Esophagus (tissue), 2 donors: ENCODE results near the gene DPH1. TPM values are rescaled to one million over a fixed set of nuclear protein-coding genes. Genes with fewer than 3 reads are reported as not detected.

Source experiments
- H3K27ac ChIP-seq, 2 donors: one replicate each; pipeline ENCODE4 v1.5.1; 2013; ENCODE audit warnings: low read depth in 2 of 2, mild to moderate bottlenecking in 2 of 2, inconsistent platforms in 1 of 2, low read length in 1 of 2, moderate library complexity in 1 of 2
- H3K27me3 ChIP-seq, 2 donors: one replicate each; pipeline ENCODE4 v1.6.1; 2013; ENCODE audit warnings: low read length in 2 of 2, control low read depth in 1 of 2, mild to moderate bottlenecking in 1 of 2; ENCODE audit not compliant: insufficient read depth in 2 of 2, control insufficient read depth in 1 of 2
- H3K36me3 ChIP-seq, 2 donors: one replicate each; pipeline ENCODE4 v1.6.1; 2013; ENCODE audit warnings: low read length in 1 of 2; ENCODE audit not compliant: control insufficient read depth in 2 of 2, insufficient read depth in 2 of 2
- H3K4me1 ChIP-seq, 2 donors: one replicate each; pipeline ENCODE4 v1.6.1; 2013; ENCODE audit warnings: low read length in 1 of 2; ENCODE audit not compliant: control insufficient read depth in 2 of 2, insufficient read depth in 2 of 2
- H3K4me3 ChIP-seq, 2 donors: one replicate each; pipeline ENCODE4 v1.5.1; 2013; ENCODE audit warnings: low read length in 2 of 2, mild to moderate bottlenecking in 2 of 2, low read depth in 1 of 2, moderate library complexity in 1 of 2
- H3K9me3 ChIP-seq, 2 donors: one replicate each; pipeline ENCODE4 v1.6.1; 2013; ENCODE audit warnings: mild to moderate bottlenecking in 2 of 2, low read depth in 1 of 2, low read length in 1 of 2, moderate library complexity in 1 of 2; ENCODE audit not compliant: control insufficient read depth in 2 of 2, insufficient read depth in 1 of 2
- WGBS, 2 donors: extraction: QIAGEN DNeasy Blood & Tissue Kit; methylation state at CpG; one replicate each; pipeline ENCODE4 v1.1.7; 2013; 5-methylcytosine and 5-hydroxymethylcytosine counted together
- polyA plus RNA-seq, 2 donors: library from polyadenylated mRNA; stranded (reverse); fragments of 200-250 nt; gene quantifications; one replicate each; pipeline ENCODE4 v1.2.3, GENCODE V29; 2013
- donor health status: healthy with polysubstance abuse.
- donor health status: Bipolar disorder and iron deficiency.

DPH1 gene
- polyA plus RNA-seq, 2 donors, result 18.8 to 21.0 TPM

- H3K4me3 ChIP-seq, result peak overlapping the region; percentile 28 to 53
Observed at GRCh38 chr17:2058586-2059546, 28.9 kb downstream of the DPH1 start.

DNA sequence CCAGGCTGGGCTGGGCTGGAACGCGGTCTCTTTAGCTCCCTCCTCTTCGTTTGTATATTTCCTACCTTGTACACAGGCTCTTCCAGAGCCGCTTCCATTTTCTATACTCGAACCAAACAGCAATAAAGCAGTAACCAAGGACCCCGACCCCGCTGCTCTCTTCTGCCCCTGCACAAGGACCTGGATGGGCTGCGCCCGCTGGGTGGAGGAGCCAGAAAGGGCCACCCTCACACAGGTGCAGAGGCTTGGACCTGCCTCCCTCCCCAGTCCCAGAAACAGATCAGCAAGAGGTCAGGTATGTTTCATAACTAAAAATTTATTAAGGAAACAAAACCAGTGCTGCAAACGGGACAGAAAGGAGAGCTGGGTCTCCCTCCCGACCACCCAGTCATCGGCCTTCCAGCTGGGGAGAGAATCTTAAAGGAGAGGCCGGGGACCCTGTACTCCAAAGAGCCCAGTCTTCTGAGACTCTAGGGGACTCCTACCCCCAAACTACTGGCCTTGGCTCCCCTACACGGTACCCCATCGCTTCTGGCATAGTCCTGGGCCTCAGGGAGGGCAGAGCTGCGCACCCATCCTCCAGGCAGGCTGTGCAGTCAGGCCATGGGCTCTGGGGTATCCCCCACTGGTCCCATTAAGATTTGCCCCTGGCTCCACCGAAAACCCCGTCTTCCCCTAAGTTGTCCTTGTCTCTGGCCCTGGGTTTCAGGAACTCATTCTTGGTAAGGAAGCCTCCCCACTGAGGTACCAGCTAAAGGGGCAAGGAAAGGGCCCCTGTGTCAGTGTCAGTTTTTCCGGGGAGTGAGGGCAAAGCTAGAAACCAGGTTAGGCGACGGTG, 29.8 kb downstream of the DPH1 start:
- H3K9me3 ChIP-seq, result no peaks in the 10 kb centered on the region
- peaks cover 9 to 20% of the 10 kb centered on the region in 2 donors for H3K4me1 ChIP-seq
- H3K36me3 ChIP-seq, result peaks cover 9 to 20% of the 10 kb centered on the region in 2 donors
- H3K27me3 ChIP-seq, result no peaks in the 10 kb centered on the region
- H3K4me3 ChIP-seq, result no peak overlapping the region
- H3K27ac ChIP-seq, result peak overlapping the region; percentile 57 to 67
- 72 to 75% methylated on average over 21 of the region's 21 CpGs for WGBS, 2 donors

More at GRCh38 chr17:2058586-2059546, 28.9 kb downstream of the DPH1 start:
- peak overlapping the region; percentile 57 to 67 for H3K27ac ChIP-seq
- no peaks in the 10 kb centered on the region for H3K27me3 ChIP-seq
- peaks cover 8 to 16% of the 10 kb centered on the region in 2 donors for H3K36me3 ChIP-seq
- 21 to 30% methylated on average over 74 to 78 of the region's 78 CpGs for WGBS, 2 donors
- peaks cover 5 to 24% of the 10 kb centered on the region in 2 donors for H3K4me1 ChIP-seq
- no peaks in the 10 kb centered on the region for H3K9me3 ChIP-seq

GRCh38 chr17:2060385-2060658, 30.4 kb downstream of the DPH1 start:
- Histone ChIP-seq H3K27ac (peak overlapping the region; percentile 57 to 62), H3K27me3 (no peaks in the 10 kb centered on the region), H3K4me3 (no peak overlapping the region), H3K36me3 (peaks cover 9 to 25% of the 10 kb centered on the region in 2 donors), H3K9me3 (no peaks in the 10 kb centered on the region), H3K4me1 (peaks cover 12 to 25% of the 10 kb centered on the region in 2 donors)
- 73 to 88% methylated on average over 6 of the region's 6 CpGs for WGBS, 2 donors

- Histone ChIP-seq H3K4me1 (peaks cover 12 to 27% of the 10 kb centered on the region in 2 donors), H3K27ac (peak overlapping the region; percentile 57 to 62), H3K27me3 (no peaks in the 10 kb centered on the region), H3K4me3 (no peak overlapping the region), H3K36me3 (peaks cover 9 to 25% of the 10 kb centered on the region in 2 donors), H3K9me3 (no peaks in the 10 kb centered on the region)
- 69 to 72% methylated on average over 21 of the region's 21 CpGs for WGBS, 2 donors
Observed at GRCh38 chr17:2060681-2061440, 30.9 kb downstream of the DPH1 start.

- Histone ChIP-seq H3K27me3 (no peaks in the 10 kb centered on the region), H3K4me1 (peaks cover 12 to 25% of the 10 kb centered on the region in 2 donors), H3K4me3 (no peak overlapping the region), H3K27ac (peak overlapping the region; percentile 57 to 62), H3K9me3 (no peaks in the 10 kb centered on the region), H3K36me3 (peaks cover 9 to 30% of the 10 kb centered on the region in 2 donors)
- WGBS, 2 donors, result 80 to 84% methylated on average over 11 to 17 of the region's 17 CpGs
Observed at GRCh38 chr17:2061441-2061958, 31.5 kb downstream of the DPH1 start.

DNA sequence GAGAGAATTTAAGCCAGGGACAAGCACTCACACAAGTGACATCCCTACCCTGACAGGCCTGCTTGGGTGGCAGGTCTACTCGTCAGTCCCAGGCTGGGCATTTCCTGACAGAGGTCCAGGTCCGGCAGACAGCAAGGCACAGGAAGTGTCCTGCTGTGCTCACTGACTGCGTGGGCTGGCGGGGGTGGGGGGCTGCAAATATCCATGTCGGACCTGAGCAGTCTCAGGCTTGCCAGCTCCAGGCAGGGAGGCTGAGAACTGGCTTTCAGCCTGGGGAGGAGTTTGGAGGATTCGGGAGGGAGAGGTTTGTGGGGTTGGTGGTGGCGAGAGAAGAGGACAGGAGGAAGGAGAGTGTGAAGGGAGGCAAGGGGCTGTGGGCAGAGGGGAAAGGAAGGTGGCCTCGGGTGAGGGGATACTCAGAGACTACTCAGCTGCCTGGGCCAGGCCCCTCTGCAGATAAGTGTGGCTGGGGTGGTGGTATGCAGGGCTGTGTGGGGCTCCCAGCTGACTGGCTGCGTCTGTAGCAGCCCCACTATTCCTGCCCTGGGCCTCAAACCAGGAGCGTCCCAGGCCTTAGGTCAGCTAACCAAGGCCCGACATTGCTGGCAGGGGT, 32.7 kb downstream of the DPH1 start:
- H3K4me1 ChIP-seq, result peaks cover 12 to 18% of the 10 kb centered on the region in 2 donors
- H3K9me3 ChIP-seq, result no peaks in the 10 kb centered on the region
- H3K27ac ChIP-seq, result peak overlapping the region; percentile 80 to 81
- H3K4me3 ChIP-seq, result no peak overlapping the region
- H3K36me3 ChIP-seq, result peaks cover 9 to 30% of the 10 kb centered on the region in 2 donors
- H3K27me3 ChIP-seq, result no peaks in the 10 kb centered on the region
- WGBS, 2 donors, result 60 to 62% methylated on average over 11 of the region's 11 CpGs

GRCh38 chr17:2063261-2064146, 33.6 kb downstream of the DPH1 start:
- WGBS, 2 donors, result 66 to 69% methylated on average over 16 of the region's 16 CpGs
- H3K36me3 ChIP-seq, result peaks cover 9 to 34% of the 10 kb centered on the region in 2 donors
- peaks cover 0 to under 1% of the 10 kb centered on the region in 2 donors for H3K9me3 ChIP-seq
- no peak overlapping the region for H3K4me3 ChIP-seq
- no peaks in the 10 kb centered on the region for H3K27me3 ChIP-seq
- H3K4me1 ChIP-seq, result peaks cover 8 to 13% of the 10 kb centered on the region in 2 donors
- H3K27ac ChIP-seq, result peak overlapping the region; percentile 80 to 81

DNA sequence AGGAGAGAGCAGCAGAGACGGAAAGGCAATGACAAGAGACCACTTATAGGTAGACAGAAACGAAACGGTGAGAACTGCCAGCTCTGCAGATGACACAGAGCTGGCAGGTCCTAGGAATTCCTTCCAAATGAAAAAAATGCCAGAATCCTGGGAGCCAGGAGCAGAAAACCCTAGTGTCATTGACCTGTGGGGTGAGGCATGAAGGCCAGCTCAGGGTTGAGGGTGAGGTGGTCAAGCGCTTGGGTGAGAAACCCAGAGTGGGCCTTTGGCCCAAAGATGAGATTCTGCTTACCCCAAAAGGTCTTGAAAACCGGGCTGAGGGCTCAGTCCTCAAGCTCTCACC, 34.2 kb downstream of the DPH1 start:
- peaks cover 9 to 39% of the 10 kb centered on the region in 2 donors for H3K36me3 ChIP-seq
- peak overlapping the region; percentile 67 to 73 for H3K27ac ChIP-seq
- WGBS, 2 donors, result 67 to 69% methylated on average over 5 of the region's 5 CpGs
- peaks cover 8 to 16% of the 10 kb centered on the region in 2 donors for H3K4me1 ChIP-seq
- no peaks in the 10 kb centered on the region for H3K27me3 ChIP-seq
- no peak overlapping the region for H3K4me3 ChIP-seq
- peaks cover 0 to 3% of the 10 kb centered on the region in 2 donors for H3K9me3 ChIP-seq
